ENCODE results near the gene PTPRT. TPM values are rescaled to one million over a fixed set of nuclear protein-coding genes. Genes with fewer than 3 reads are reported as not detected.
A peak's percentile ranks its signal among the peaks of the same experiment; 100 is the strongest.

PTPRT gene
- total RNA-seq, 4 donors from 2014 or later: under 0.01 to 2.1 TPM; not detected in 2

- no peak overlapping the region for H3K4me3 ChIP-seq
- H3K27ac ChIP-seq: no peak overlapping the region
- TF ChIP-seq POLR2A (IDR thresholded peaks at IDR 0.05) (no peak), CTCF (IDR thresholded peaks at IDR 0.05) (no peak)
- no peaks in the 10 kb centered on the region for H3K4me1 ChIP-seq
- no peaks in the 10 kb centered on the region for H3K27me3 ChIP-seq
- DNase-seq: no peak
- H3K9me3 ChIP-seq: no peaks in the 10 kb centered on the region
- no peaks in the 10 kb centered on the region for H3K36me3 ChIP-seq
- intact Hi-C loops (cut with DNase I; ENCODE audit: low total_unique reads): no loop called here
Measured at GRCh38 chr20:42085366-42085765, 1104.3 kb downstream of the PTPRT start.

GRCh38 chr20:42083280-42083679, 1106.4 kb downstream of the PTPRT start:
- intact Hi-C loops (cut with DNase I; ENCODE audit: low total_unique reads): no loop called here
- H3K27me3 ChIP-seq: no peaks in the 10 kb centered on the region
- no peaks in the 10 kb centered on the region for H3K9me3 ChIP-seq
- TF ChIP-seq POLR2A (IDR thresholded peaks at IDR 0.05): no peak
- TF ChIP-seq CTCF (IDR thresholded peaks at IDR 0.05): no peak
- no peaks in the 10 kb centered on the region for H3K36me3 ChIP-seq
- H3K4me1 ChIP-seq: no peaks in the 10 kb centered on the region
- H3K27ac ChIP-seq: no peak overlapping the region
- no peak overlapping the region for H3K4me3 ChIP-seq
- no peak for DNase-seq

DNA sequence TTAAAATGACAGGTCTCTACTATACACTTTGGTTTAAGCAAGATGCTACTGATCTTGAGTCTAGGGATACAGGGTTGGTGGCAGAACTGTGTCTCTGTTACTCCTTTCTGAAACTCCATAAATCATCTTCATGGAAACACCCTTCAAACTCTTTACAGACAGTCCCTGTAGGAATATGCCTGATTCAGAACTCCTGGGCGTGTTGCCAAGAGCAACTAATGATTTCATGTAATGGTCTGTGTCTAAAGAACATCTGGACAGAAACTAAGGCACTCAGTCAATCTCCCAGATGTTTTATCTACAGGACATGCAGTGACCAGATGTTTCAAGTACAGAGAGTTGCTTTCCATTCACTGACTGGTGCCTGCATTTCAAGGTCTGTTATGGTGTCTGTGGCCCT, 1107.1 kb downstream of the PTPRT start:
- Histone ChIP-seq H3K27me3 (no peaks in the 10 kb centered on the region), H3K4me3 (no peak overlapping the region), H3K36me3 (no peaks in the 10 kb centered on the region), H3K27ac (no peak overlapping the region), H3K4me1 (no peaks in the 10 kb centered on the region), H3K9me3 (no peaks in the 10 kb centered on the region)
- peak in 1 of 2 donors; percentile 26 for DNase-seq
- intact Hi-C loops (cut with DNase I; ENCODE audit: low total_unique reads): no loop called here
- TF ChIP-seq CTCF (IDR thresholded peaks at IDR 0.05): no peak
- no peak for TF ChIP-seq POLR2A (IDR thresholded peaks at IDR 0.05)

DNA sequence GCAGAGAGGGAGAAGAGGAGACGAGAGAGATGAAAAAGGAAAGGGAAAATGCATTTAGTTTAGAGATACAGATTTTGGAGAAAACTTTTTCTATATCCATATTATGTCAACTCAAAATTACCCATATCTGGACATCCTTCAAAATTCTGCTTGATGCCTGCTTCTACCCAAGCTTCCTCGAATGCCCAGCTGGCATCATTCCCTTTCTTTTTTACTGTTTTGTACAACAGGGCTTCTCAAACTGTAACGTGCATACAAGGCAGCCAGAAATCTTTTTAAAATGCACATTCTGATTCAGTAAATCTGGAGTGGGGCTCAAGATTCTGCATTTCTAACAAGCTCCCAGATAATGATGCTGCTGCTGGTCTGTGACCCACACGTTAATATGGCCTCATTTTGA, 1108.8 kb downstream of the PTPRT start:
- Histone ChIP-seq H3K27ac (no peak overlapping the region), H3K9me3 (no peaks in the 10 kb centered on the region), H3K36me3 (no peaks in the 10 kb centered on the region), H3K27me3 (no peaks in the 10 kb centered on the region), H3K4me1 (no peaks in the 10 kb centered on the region), H3K4me3 (no peak overlapping the region)
- DNase-seq: no peak
- intact Hi-C loops (cut with DNase I; ENCODE audit: low total_unique reads): no loop called here
- TF ChIP-seq POLR2A (IDR thresholded peaks at IDR 0.05): no peak
- TF ChIP-seq CTCF (IDR thresholded peaks at IDR 0.05): no peak

DNA sequence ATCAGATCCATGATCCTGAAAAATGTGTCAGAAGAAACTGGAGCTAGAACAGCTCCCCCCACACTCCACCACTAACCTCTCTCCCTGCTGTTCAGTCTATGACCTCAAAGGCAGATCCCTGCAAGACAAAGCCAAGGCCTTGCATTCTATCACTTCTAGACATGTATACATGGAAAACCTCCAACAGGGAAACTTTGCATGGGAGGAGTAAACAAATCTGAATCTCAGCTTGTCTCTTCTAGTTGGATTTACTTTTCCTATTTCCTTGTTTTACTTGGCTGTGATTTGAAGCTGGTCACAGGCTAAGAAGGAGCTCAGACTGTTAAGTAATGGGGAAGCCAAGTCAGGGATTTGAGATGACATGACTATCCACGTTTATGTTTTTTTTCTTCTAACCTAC, 1114.8 kb downstream of the PTPRT start:
- TF ChIP-seq CTCF (IDR thresholded peaks at IDR 0.05) (no peak), POLR2A (IDR thresholded peaks at IDR 0.05) (no peak)
- intact Hi-C loops (cut with DNase I; ENCODE audit: low total_unique reads): no loop called here
- no peaks in the 10 kb centered on the region for H3K9me3 ChIP-seq
- no peaks in the 10 kb centered on the region for H3K36me3 ChIP-seq
- H3K27ac ChIP-seq: no peak overlapping the region
- DNase-seq: no peak
- no peaks in the 10 kb centered on the region for H3K4me1 ChIP-seq
- H3K27me3 ChIP-seq: no peaks in the 10 kb centered on the region
- no peak overlapping the region for H3K4me3 ChIP-seq

All from uterus (tissue), 4 donors.